HuH-7.5 (cell line): ENCODE results near the gene LRSAM1.

Experiments
- DNase-seq: peaks from one replicate; pipeline ENCODE4 v3.0.0; 2011; ENCODE audit warnings: low spot score

The LRSAM1 gene

GRCh38 chr9:127497656-127498290 is 46.5 kb downstream of the LRSAM1 start:
- DNase-seq = no peak

DNA sequence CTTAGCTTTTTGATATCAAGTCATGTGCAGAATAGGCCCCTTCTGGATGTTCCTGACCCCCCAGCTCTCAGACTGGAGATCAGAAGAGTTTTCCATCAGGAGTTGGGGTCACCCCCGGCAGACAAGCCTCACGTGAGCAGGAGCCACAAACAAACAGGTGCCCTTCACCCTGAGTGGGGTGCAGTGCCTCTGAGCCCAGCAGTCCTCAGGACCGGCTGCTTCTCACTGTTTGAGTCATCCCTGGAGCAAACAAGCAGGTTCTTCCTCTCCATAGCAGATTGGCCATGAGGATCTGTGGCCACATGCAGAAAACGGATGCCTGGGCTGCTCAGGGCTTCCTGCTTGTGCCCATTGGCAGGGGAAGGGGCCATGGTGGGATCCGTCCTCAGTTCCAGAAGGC is 47.0 kb downstream of the LRSAM1 start:
- DNase-seq = no peak

DNA sequence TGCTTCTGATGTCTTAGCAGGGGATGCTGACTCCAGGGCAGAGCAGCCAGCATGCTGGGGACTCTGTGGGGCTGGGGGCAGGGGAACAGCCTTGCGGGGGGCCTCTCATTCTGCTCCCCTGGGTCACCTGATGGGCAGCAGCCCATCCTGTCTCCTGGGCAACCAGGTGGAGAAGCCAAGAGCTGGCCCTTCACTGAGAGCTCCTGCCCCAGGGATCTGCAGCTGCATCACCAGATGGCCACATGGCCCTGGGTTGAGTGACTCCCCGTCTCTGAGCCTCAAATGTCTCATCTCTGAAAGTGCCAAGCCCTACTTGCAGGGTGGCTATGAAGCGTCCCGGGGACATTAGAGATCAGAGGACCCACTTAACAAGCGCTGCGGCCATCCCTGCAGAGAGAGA is 49.1 kb downstream of the LRSAM1 start:
- DNase-seq = no peak

DNA sequence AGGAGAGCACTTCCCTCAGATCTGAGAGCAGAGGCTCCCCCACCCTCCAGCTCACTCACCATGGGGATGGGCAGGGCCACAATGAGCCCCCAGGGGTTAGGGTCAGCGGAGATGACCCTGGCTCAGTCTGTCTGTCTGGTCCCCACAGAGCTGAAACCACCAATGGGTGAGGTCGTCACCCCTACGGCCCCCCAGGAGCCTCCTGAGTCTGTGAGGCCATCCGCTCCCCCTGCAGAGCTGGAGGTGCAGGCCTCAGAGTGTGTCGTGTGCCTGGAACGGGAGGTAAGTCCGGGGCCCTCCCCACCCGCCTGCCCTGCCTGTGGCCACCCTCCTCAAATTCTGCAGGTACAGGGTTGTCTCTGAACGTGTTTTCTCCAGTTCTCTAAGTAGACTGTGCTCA is 49.6 kb downstream of the LRSAM1 start:
- no peak for DNase-seq

DNA sequence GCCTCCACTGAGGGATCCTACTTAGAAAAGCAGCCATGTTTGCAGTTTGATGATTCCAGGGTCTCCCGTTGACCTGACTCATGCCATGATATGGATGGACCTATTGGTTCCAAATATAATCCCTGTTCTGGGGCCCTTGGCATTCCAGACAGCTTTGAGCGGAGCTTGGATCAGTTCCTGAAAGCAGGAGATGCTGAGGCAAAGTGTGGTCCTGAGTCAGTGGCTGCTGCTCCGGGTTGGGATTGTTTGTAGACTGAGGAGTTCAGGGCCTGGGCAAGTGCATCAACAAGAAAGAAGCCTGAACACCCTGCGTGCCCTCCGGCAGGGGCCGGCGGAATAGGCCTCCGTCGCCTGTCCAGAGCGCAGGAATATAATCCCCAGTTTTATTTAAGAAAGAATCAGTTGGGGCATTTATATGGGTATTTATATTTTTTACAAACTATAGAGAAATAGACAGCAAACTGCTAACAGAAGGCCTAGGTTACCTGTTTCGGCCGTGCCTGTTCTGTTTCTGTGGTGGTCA is 50.6 kb downstream of the LRSAM1 start:
- no peak for DNase-seq

GRCh38 chr9:127502706-127503378 is 51.5 kb downstream of the LRSAM1 start:
- DNase-seq = no peak

DNA sequence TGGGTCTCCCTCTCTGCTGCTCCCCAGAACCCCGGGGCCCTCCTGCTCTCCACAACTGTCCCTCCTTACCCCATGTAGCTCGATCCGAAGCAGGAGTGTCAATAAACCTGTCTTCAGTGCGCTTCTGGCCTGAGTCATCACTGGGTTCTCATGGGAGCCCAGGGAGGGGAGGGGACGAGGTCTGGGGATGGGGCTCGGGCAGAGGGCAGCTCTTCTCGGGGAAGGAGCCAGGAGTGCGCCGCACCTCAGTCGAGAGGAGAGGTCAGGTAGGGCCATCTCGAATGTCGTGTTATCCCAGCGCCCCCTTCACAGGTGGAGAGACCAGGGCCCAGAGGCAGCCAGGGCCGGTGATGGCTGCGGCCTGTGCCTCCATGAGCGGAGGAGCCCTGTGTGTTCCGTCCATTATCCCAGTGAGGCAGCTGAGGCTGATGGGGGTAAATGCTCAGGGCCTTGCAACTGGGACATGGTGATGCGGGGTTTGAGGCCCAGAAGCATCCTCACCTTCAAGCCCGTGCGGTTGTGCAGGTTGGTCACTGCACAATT is 52.1 kb downstream of the LRSAM1 start:
- DNase-seq = no peak

GRCh38 chr9:127503947-127504886 is 52.9 kb downstream of the LRSAM1 start:
- DNase-seq = peak; percentile 77

- no peak for DNase-seq
Measured at GRCh38 chr9:127504887-127505251, 53.6 kb downstream of the LRSAM1 start.

- DNase-seq = peak; percentile 77
Measured at GRCh38 chr9:127505396-127506116, 54.2 kb downstream of the LRSAM1 start.

GRCh38 chr9:127506117-127506813 is 55.0 kb downstream of the LRSAM1 start:
- DNase-seq = no peak

DNA sequence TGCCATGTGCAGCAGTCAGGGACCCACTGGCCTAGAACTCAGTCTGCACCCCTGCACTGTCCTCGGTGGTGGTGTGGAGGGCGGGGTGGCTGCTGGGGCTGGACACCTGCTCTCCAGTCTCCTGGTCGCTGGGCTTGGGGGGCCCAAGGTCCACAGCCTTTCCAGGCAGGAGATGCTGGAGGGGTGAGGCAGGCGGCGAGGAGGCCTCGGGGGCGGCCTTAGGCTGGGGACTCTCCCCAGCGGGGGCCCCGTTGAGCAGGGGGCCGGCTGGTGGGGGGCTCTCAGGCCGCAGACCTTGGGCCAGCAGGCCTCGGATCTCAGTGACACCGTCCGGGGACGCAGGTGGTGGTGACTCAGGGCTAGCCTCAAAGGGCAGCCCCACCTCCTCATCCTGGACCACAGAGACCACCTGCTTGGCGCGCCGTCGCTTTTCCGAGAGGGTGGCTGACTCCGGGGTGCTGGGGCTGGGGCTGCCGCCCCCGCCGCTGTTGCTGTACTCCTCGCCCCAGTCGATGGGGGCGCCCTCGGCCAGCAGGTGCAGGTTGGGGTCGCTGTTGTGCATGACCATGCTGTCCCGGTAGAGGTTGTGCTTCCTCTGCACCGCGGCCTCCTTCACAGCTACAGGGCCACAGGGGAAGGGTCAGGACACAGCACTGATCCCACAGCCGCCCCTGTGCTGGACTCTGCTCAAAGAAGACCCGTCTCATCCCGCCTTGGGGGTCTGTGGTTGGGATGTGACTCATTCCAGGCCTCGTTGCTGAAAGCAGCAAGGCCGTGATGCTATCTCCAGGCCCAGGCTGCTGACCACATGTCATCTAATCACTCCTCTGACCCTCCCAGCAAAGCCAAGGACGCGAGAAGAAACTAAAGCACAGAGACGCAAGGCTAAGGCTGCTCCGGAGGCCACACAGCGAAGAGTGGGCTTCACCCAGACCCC is 55.8 kb downstream of the LRSAM1 start:
- no peak for DNase-seq

GRCh38 chr9:127507751-127508648 is 56.7 kb downstream of the LRSAM1 start:
- no peak for DNase-seq

GRCh38 chr9:127508901-127509260 is 57.6 kb downstream of the LRSAM1 start:
- DNase-seq = no peak

GRCh38 chr9:127509261-127509954 is 58.1 kb downstream of the LRSAM1 start:
- DNase-seq = no peak

- DNase-seq = no peak
Measured at GRCh38 chr9:127509955-127510299, 58.6 kb downstream of the LRSAM1 start.

DNA sequence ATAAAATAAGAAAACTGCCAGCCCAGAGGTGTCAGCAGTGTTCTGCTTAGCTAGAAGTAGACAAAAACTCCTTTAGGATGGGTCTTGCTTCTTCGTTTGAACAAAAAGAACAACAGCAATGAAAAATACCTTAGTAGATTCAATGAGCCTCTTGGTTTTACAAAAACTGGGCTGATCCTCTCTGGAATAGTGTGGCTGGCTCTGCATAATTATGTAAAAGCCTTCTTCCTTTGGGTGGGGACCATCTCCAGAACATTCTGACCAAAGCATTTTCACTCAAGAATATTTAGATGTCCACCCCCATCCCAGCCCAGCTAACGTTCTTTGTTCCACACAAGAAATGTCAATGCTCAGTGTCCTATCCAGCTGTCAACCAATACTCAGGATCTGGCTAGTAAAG is 63.2 kb downstream of the LRSAM1 start:
- no peak for DNase-seq

DNA sequence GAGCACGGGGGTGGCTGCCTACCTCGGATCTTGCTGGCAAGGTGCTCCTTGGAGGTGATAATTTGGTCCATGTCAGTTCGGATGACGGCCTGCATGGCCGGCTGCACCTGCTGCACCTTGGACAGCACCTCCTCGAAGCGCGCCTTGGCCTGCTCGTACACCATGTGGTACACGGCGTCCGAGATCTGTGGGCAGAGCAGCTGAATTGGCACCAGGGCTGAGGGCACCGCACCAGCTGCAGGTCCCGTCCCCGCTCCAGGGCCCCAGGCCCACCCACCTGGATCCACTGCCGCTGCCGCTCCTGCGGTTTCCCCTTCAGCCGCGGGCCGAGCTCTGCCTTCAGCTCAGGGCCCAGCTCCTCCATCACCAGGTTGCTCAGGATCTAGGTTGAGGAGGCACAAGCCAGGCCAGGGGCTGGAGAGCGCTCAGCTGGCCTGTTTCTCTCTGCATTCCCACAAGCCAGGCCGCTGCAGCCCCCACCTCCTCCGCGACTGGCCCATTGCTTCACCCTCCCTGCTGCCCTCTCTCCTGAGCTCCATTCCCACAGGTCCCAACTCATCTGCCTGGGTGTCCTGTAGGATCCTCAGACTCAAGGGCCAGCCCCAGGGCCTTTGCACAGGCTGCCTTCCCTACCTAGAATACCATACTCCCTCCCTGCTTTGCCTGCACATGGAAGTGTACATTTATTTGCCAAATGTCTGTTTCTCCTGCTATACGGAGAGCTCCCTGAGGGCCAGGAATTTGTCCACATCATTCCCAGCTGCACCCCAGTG is 65.7 kb downstream of the LRSAM1 start:
- no peak for DNase-seq
